HG03175 (cell line): ENCODE measurements around the gene CAMK1G.

Experiments used
- ATAC-seq: cut with Tn5 transposase; IDR thresholded peaks from one replicate; pipeline ENCODE4 v1.9.1; 2021; ENCODE audit warnings: mild to moderate bottlenecking, moderate library complexity; ENCODE audit not compliant: unreplicated experiment

Gene CAMK1G

GRCh38 chr1:209633335-209633997, 50.0 kb downstream of the CAMK1G start:
- ATAC-seq = no peak

- no peak for ATAC-seq
Measured at GRCh38 chr1:209634005-209634737, 50.7 kb downstream of the CAMK1G start.

GRCh38 chr1:209635850-209636249, 52.3 kb downstream of the CAMK1G start:
- no peak for ATAC-seq

GRCh38 chr1:209641832-209642172, 58.3 kb downstream of the CAMK1G start:
- no peak for ATAC-seq

GRCh38 chr1:209642816-209643215, 59.3 kb downstream of the CAMK1G start:
- ATAC-seq = no peak

- no peak for ATAC-seq
Measured at GRCh38 chr1:209643285-209644020, 59.9 kb downstream of the CAMK1G start.

GRCh38 chr1:209645574-209646452, 62.3 kb downstream of the CAMK1G start:
- no peak for ATAC-seq

GRCh38 chr1:209646558-209646957, 63.0 kb downstream of the CAMK1G start:
- ATAC-seq = no peak

GRCh38 chr1:209647156-209647555, 63.6 kb downstream of the CAMK1G start:
- no peak for ATAC-seq

- no peak for ATAC-seq
Measured at GRCh38 chr1:209648346-209648745, 64.8 kb downstream of the CAMK1G start.

GRCh38 chr1:209648931-209649776, 65.6 kb downstream of the CAMK1G start:
- no peak for ATAC-seq

GRCh38 chr1:209650454-209650853, 66.9 kb downstream of the CAMK1G start:
- no peak for ATAC-seq

GRCh38 chr1:209651138-209651587, 67.6 kb downstream of the CAMK1G start:
- ATAC-seq = peak; percentile 70

- no peak for ATAC-seq
Measured at GRCh38 chr1:209652121-209652735, 68.7 kb downstream of the CAMK1G start, which contains the start of gene LAMB3. Gene LAMB3 (minus strand): TSS chr1:209652425. CDS start chr1:209650944, 1,481 bp downstream.

GRCh38 chr1:209652873-209653401, 69.4 kb downstream of the CAMK1G start:
- ATAC-seq = no peak

GRCh38 chr1:209653915-209654351, 70.4 kb downstream of the CAMK1G start:
- ATAC-seq = peak; percentile 47

GRCh38 chr1:209655411-209656231, 72.1 kb downstream of the CAMK1G start:
- ATAC-seq = no peak
